HEK293 (cell line): ENCODE results near the gene ATP5PO.

ENCODE experiments used
- CTCF ChIA-PET: fragments of 350-600 bp; formaldehyde crosslinking; extraction: SDS; loops from one replicate; lab custom pipeline; 2021; ENCODE audit warnings: antibody characterized with exemption; lab: Yijun Ruan, JAX
- POLR2A ChIA-PET: fragments of 300-600 bp; formaldehyde crosslinking; extraction: SDS; loops from one replicate; lab custom pipeline; 2020; ENCODE audit warnings: antibody characterized with exemption, inconsistent platforms; lab: Yijun Ruan, JAX
- H3K27ac ChIP-seq: fragments of 200-500 bp; sonication (Bioruptor generic); 2 replicates; pipeline ENCODE4 v1.5.1; 2014; ENCODE audit warnings: low read depth, low read length, control low read depth, inconsistent platforms; ENCODE audit errors: extremely low read depth
- H3K36me3 ChIP-seq, 2 experiments: fragments of 200-500 bp in 1 of 2; sonication (Bioruptor generic) in 1 of 2; 1 replicate in 1 of 2; 2 replicates in 1 of 2; pipeline ENCODE4 v1.5.1; 2014 to 2017; ENCODE audit warnings: inconsistent platforms in 2 of 2, low read length in 2 of 2; ENCODE audit not compliant: control insufficient read depth in 2 of 2, insufficient read depth in 1 of 2
- H3K4me1 ChIP-seq: fragments of 200-500 bp; sonication (Bioruptor generic); 2 replicates; pipeline ENCODE4 v1.5.1; 2014; ENCODE audit warnings: mild to moderate bottlenecking, low read length, inconsistent platforms; ENCODE audit not compliant: control insufficient read depth, insufficient read depth
- H3K4me3 ChIP-seq: 2 replicates; pipeline ENCODE4 v1.5.1; 2011; ENCODE audit warnings: low read depth, mild to moderate bottlenecking, control low read depth, low read length, moderate library complexity
- H3K9me3 ChIP-seq: fragments of 200-500 bp; sonication (Bioruptor generic); 2 replicates; pipeline ENCODE4 v1.5.1; 2014; ENCODE audit warnings: low read depth, low read length, inconsistent platforms; ENCODE audit not compliant: control insufficient read depth, insufficient read depth
- GFI1B ChIP-seq: fragments of 450-650 bp; formaldehyde crosslinking; IDR thresholded peaks from 2 replicates; pipeline ENCODE4 v1.5.1; 2016; ENCODE audit warnings: missing biosample characterization, missing genetic modification characterization
- KLF9 ChIP-seq: fragments of 450-650 bp; formaldehyde crosslinking; IDR thresholded peaks from 2 replicates; pipeline ENCODE4 v1.5.1; 2016; ENCODE audit warnings: missing biosample characterization, missing genetic modification characterization, low read depth
- SETDB1 ChIP-seq: IDR thresholded peaks from one replicate; pipeline ENCODE4 v1.6.1; 2017; ENCODE audit warnings: mild to moderate bottlenecking, low read length, moderate library complexity, mixed read lengths; ENCODE audit not compliant: insufficient read length
- YY2 ChIP-seq: fragments of 450-650 bp; formaldehyde crosslinking; IDR thresholded peaks from 2 replicates; pipeline ENCODE4 v1.5.1; 2016; ENCODE audit warnings: missing biosample characterization, missing genetic modification characterization
- ZNF10 ChIP-seq: fragments of 450-650 bp; formaldehyde crosslinking; IDR thresholded peaks from 2 replicates; pipeline ENCODE4 v1.5.1; 2017; ENCODE audit warnings: missing biosample characterization, missing genetic modification characterization
- ZNF121 ChIP-seq: fragments of 450-650 bp; formaldehyde crosslinking; IDR thresholded peaks from 2 replicates; pipeline ENCODE4 v1.5.1; 2016; ENCODE audit warnings: missing biosample characterization, missing genetic modification characterization
- ZNF239 ChIP-seq: fragments of 450-650 bp; formaldehyde crosslinking; IDR thresholded peaks from 2 replicates; pipeline ENCODE4 v1.5.1; 2016; ENCODE audit warnings: missing biosample characterization, missing genetic modification characterization
- ZNF747 ChIP-seq: fragments of 450-650 bp; formaldehyde crosslinking; IDR thresholded peaks from 2 replicates; pipeline ENCODE4 v1.5.1; 2016; ENCODE audit warnings: missing biosample characterization, missing genetic modification characterization
- ZSCAN23 ChIP-seq: fragments of 450-650 bp; formaldehyde crosslinking; IDR thresholded peaks from 2 replicates; pipeline ENCODE4 v1.5.1; 2016; ENCODE audit warnings: missing biosample characterization, missing genetic modification characterization
- TF ChIP-seq, protein P1 (sequence below): fragments of 450-650 bp; formaldehyde crosslinking; IDR thresholded peaks from 2 replicates; pipeline ENCODE4 v1.5.1; 2016; ENCODE audit warnings: missing biosample characterization, missing genetic modification characterization
- TF ChIP-seq, protein P2 (sequence below): fragments of 450-650 bp; formaldehyde crosslinking; IDR thresholded peaks from 2 replicates; pipeline ENCODE4 v1.5.1; 2016; ENCODE audit warnings: missing biosample characterization, missing genetic modification characterization
- TF ChIP-seq, protein P3 (sequence below): fragments of 450-650 bp; formaldehyde crosslinking; IDR thresholded peaks from 2 replicates; pipeline ENCODE4 v1.5.1; 2016; ENCODE audit warnings: missing biosample characterization, missing genetic modification characterization
- TF ChIP-seq, protein P4 (sequence below): fragments of 450-650 bp; formaldehyde crosslinking; IDR thresholded peaks from 2 replicates; pipeline ENCODE4 v1.5.1; 2017; ENCODE audit warnings: missing biosample characterization, missing genetic modification characterization

ATP5PO gene

DNA sequence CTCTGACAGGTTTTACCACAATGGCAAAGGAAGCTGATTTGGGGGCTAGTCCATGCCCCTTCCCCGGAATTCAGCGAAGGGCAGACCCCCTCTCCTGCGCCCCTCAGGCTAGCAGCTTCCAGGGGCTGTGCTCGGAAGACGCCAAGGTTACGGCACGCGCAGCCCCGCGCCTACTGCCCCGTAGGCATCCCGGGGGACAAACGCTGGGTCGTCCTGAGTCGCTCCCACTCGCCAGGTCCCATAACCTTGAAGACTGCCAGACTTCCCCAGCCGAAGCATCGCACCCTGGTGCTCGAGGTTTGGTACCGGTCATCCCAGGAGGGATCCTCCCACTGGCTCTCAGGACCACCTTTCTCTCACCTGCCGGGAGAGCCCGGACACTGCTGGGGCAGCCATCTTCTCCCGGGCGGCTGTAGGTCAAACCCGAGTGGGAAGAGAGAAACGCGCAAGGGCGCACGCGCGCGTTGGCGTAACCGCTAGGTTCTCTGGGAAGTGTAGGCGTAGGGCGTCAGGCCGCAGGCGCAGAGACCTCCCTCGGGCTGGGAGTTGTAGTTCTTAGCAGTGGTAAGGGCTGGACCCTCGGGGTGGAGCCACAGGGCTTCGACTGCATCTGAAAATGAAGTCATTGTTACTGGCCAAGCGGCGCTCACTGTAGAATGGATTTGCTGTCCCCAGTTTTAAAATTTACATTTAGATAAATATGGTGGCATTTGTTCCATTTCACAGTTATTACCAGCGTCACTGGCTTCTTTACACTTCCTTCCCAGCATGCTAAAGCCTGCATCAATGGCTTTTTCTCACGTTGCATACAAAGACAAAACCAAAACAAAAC lies at the start of gene ATP5PO (continued):
- TF ChIP-seq, protein P1, sequence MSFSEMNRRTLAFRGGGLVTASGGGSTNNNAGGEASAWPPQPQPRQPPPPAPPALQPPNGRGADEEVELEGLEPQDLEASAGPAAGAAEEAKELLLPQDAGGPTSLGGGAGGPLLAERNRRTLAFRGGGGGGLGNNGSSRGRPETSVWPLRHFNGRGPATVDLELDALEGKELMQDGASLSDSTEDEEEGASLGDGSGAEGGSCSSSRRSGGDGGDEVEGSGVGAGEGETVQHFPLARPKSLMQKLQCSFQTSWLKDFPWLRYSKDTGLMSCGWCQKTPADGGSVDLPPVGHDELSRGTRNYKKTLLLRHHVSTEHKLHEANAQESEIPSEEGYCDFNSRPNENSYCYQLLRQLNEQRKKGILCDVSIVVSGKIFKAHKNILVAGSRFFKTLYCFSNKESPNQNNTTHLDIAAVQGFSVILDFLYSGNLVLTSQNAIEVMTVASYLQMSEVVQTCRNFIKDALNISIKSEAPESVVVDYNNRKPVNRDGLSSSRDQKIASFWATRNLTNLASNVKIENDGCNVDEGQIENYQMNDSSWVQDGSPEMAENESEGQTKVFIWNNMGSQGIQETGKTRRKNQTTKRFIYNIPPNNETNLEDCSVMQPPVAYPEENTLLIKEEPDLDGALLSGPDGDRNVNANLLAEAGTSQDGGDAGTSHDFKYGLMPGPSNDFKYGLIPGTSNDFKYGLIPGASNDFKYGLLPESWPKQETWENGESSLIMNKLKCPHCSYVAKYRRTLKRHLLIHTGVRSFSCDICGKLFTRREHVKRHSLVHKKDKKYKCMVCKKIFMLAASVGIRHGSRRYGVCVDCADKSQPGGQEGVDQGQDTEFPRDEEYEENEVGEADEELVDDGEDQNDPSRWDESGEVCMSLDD (tag by site-specific recombination): peak; percentile 44; the same call in 1 of the 2 replicates

DNA sequence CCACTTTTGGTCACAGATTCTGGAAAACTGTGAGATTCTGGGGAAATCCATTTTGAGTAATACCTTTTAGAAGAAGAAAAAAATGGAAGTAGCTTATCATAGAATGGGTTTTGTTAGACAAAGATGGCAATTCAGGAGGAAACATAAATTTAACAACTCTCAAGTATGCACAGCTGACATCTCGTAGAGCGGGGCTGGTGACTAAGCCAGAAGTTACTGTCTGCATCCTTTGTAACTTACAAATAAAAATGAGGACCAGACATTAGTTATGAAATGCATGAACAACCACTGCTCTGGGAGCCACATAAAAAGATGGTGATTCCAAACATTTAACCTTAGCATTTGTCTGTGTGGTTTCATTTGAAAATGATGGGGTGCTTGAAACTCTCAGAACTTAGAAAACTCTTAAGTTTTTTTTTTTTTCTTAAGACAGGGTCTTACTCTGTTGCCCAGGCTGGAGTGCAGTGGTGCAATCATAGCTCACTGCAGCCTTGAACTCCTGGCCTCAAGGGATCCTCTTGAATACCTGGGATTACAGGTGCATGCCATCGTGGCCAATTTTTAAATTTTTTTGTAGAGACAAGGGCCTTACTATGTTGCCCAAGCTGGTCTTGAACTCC lies 49.2 kb upstream of the ATP5PO start:
- Histone ChIP-seq H3K4me3 (no peak overlapping the region), H3K36me3 (peaks cover 0 to 8% of the 10 kb centered on the region in 2 experiments; a peak in 1 of 3 replicates), H3K4me1 (peaks cover 11% of the 10 kb centered on the region), H3K27ac (no peak overlapping the region), H3K9me3 (no peaks in the 10 kb centered on the region)
- ChIA-PET POLR2A (no interaction called here), CTCF (interaction anchor here (2.3 kb wide), 1 partner anchor 41 kb away, joined by 8 read pairs; no protein-coding TSS in a partner anchor)
- TF ChIP-seq, protein P2, sequence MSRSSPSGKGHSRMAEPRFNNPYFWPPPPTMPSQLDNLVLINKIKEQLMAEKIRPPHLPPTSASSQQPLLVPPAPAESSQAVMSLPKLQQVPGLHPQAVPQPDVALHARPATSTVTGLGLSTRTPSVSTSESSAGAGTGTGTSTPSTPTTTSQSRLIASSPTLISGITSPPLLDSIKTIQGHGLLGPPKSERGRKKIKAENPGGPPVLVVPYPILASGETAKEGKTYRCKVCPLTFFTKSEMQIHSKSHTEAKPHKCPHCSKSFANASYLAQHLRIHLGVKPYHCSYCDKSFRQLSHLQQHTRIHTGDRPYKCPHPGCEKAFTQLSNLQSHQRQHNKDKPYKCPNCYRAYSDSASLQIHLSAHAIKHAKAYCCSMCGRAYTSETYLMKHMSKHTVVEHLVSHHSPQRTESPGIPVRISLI (tag by site-specific recombination): no peak
- TF ChIP-seq ZNF747 (tag by site-specific recombination) (no peak), ZSCAN23 (tag by site-specific recombination) (no peak), KLF9 (tag by site-specific recombination) (no peak), ZNF121 (tag by site-specific recombination) (0 out of 2 replicates have a peak, but pooled peaks have one; percentile 13), YY2 (tag by site-specific recombination) (no peak), ZNF239 (tag by site-specific recombination) (no peak), GFI1B (tag by site-specific recombination) (no peak), ZNF10 (tag by site-specific recombination) (no peak), SETDB1 (no peak)
- TF ChIP-seq, protein P3, sequence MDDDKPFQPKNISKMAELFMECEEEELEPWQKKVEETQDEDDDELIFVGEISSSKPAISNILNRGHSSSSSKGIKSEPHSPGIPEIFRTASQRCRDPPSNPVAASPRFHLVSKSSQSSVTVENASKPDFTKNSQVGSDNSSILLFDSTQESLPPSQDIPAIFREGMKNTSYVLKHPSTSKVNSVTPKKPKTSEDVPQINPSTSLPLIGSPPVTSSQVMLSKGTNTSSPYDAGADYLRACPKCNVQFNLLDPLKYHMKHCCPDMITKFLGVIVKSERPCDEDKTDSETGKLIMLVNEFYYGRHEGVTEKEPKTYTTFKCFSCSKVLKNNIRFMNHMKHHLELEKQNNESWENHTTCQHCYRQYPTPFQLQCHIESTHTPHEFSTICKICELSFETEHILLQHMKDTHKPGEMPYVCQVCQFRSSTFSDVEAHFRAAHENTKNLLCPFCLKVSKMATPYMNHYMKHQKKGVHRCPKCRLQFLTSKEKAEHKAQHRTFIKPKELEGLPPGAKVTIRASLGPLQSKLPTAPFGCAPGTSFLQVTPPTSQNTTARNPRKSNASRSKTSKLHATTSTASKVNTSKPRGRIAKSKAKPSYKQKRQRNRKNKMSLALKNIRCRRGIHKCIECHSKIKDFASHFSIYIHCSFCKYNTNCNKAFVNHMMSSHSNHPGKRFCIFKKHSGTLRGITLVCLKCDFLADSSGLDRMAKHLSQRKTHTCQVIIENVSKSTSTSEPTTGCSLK (tag by site-specific recombination): no peak
- TF ChIP-seq, protein P4, sequence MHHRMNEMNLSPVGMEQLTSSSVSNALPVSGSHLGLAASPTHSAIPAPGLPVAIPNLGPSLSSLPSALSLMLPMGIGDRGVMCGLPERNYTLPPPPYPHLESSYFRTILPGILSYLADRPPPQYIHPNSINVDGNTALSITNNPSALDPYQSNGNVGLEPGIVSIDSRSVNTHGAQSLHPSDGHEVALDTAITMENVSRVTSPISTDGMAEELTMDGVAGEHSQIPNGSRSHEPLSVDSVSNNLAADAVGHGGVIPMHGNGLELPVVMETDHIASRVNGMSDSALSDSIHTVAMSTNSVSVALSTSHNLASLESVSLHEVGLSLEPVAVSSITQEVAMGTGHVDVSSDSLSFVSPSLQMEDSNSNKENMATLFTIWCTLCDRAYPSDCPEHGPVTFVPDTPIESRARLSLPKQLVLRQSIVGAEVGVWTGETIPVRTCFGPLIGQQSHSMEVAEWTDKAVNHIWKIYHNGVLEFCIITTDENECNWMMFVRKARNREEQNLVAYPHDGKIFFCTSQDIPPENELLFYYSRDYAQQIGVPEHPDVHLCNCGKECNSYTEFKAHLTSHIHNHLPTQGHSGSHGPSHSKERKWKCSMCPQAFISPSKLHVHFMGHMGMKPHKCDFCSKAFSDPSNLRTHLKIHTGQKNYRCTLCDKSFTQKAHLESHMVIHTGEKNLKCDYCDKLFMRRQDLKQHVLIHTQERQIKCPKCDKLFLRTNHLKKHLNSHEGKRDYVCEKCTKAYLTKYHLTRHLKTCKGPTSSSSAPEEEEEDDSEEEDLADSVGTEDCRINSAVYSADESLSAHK: peak; percentile 63
